DMS153 (cell line): ENCODE data around the gene DND1.
"Not testable (repeated sequence)": the region's sequence is repeated elsewhere in the genome, so short reads cannot be mapped to it uniquely, and the experiment has no call there.

ENCODE experiments used
- DNase-seq: peaks from one replicate; lab custom pipeline; 2025; lab: John Stamatoyannopoulos, UW

DND1 gene

GRCh38 chr5:140672455-140673186, 755 bp downstream of the DND1 start:
- DNase-seq, result no peak

GRCh38 chr5:140671472-140672125, 1.8 kb downstream of the DND1 start:
- DNase-seq, result no peak

- DNase-seq, result not testable (repeated sequence)
Observed at GRCh38 chr5:140671035-140671434, 2.3 kb downstream of the DND1 start.

- DNase-seq, result peak; percentile 71
Observed at GRCh38 chr5:140664359-140665119, 8.8 kb downstream of the DND1 start, which contains the start of gene WDR55. Gene WDR55, plus strand, starts transcription at chr5:140664904. Its CDS starts 9 bp downstream, at chr5:140664913.

- DNase-seq, result no peak
Observed at GRCh38 chr5:140664030-140664358, 9.4 kb downstream of the DND1 start.

- DNase-seq, result not testable (repeated sequence)
Observed at GRCh38 chr5:140660371-140660770, 13.0 kb downstream of the DND1 start.

GRCh38 chr5:140658870-140659269, 14.5 kb downstream of the DND1 start:
- DNase-seq, result no peak

GRCh38 chr5:140647042-140647419, 26.3 kb downstream of the DND1 start:
- no peak for DNase-seq

GRCh38 chr5:140642718-140643117, 30.7 kb downstream of the DND1 start:
- DNase-seq, result no peak

GRCh38 chr5:140641716-140642115, 31.7 kb downstream of the DND1 start:
- no peak for DNase-seq

- peak; percentile 73 for DNase-seq
Observed at GRCh38 chr5:140639148-140639981, 34.0 kb downstream of the DND1 start, which contains the start of gene TMCO6. Gene TMCO6, plus strand, starts transcription at chr5:140639451. Its CDS starts 77 bp downstream, at chr5:140639528.

- DNase-seq, result not testable (repeated sequence)
Observed at GRCh38 chr5:140638898-140639147, 34.6 kb downstream of the DND1 start.

- no peak for DNase-seq
Observed at GRCh38 chr5:140637371-140638100, 35.8 kb downstream of the DND1 start.

- no peak for DNase-seq
Observed at GRCh38 chr5:140635291-140636257, 37.8 kb downstream of the DND1 start.

GRCh38 chr5:140634103-140634502, 39.3 kb downstream of the DND1 start:
- DNase-seq, result no peak

- no peak for DNase-seq
Observed at GRCh38 chr5:140633501-140633900, 39.9 kb downstream of the DND1 start.

- no peak for DNase-seq
Observed at GRCh38 chr5:140633021-140633471, 40.3 kb downstream of the DND1 start, which contains the start of gene CD14. Gene CD14, minus strand, starts transcription at chr5:140633175. Its CDS starts 104 bp downstream, at chr5:140633071.

- DNase-seq, result no peak
Observed at GRCh38 chr5:140632366-140633020, 40.9 kb downstream of the DND1 start.

GRCh38 chr5:140631831-140632365, 41.5 kb downstream of the DND1 start:
- no peak for DNase-seq
